GM21619 (cell line): Measurements from ENCODE around the gene AP4S1.

Source experiments
- ATAC-seq: cut with Tn5 transposase; IDR thresholded peaks from one replicate; pipeline ENCODE4 v1.9.1; 2021; ENCODE audit not compliant: unreplicated experiment

AP4S1 gene, protein sequence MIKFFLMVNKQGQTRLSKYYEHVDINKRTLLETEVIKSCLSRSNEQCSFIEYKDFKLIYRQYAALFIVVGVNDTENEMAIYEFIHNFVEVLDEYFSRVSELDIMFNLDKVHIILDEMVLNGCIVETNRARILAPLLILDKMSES

DNA sequence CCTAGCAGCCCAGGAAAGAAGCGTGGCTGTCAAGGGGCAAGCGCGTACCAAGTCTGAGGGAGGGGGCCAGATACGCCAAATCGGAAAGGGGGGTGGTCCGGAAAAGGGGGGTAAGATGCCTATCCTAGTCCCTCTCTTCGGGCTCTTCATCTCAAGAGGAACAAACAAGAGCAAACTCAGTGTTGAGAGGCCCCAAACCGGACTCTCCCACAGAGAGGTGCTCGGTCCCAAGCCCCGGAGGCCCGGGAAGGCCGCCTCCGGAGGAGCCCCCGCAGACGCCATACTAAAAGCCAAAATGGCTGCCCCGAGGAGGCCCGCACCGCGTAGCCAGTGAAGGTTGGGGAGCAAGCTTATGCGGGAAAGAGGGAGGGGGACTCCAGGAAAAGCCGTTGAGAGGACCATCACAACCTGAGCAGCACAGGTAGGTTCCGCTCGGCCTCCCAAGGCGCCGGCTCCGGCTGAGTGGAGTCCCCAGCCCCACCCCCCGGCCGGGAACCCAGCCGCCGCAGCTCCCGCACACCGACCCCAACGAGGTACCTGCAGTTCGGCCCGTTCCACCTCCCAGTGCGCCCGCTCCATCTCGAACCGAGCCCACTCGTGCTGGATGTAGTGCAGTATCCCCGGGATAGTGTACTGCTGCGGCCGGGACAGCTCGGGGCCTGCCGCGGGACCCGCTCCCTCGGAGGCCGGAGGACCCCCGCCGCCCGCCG lies at the start of gene AP4S1:
TSS of gene AP4S1 (plus strand) at position 283 of the 710 bp plus-strand sequence. CDS start 40,548 bp downstream, outside the sequence.
- peak; percentile 15 for ATAC-seq

DNA sequence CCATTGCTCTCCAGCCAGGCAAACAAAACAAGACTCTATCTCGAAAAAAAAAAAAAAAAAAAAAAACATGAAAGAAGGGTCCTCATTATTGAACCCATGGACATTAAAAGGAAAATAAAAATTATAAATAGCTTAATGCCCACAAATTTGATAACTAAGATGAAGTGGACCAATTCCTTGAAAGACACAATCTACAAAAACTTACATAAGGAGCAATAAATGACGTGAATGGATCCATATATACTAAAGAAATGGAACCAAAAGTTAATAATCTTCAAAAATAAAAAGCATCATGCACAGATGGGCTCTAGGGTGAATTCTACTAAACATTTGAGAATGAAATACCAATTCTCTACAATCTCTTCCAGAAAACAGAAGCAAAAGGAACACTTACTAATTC lies 47.7 kb upstream of the AP4S1 start:
- ATAC-seq: no peak

GRCh38 chr14:30980106-30980704 lies 45.2 kb upstream of the AP4S1 start:
- ATAC-seq: peak; percentile 67

DNA sequence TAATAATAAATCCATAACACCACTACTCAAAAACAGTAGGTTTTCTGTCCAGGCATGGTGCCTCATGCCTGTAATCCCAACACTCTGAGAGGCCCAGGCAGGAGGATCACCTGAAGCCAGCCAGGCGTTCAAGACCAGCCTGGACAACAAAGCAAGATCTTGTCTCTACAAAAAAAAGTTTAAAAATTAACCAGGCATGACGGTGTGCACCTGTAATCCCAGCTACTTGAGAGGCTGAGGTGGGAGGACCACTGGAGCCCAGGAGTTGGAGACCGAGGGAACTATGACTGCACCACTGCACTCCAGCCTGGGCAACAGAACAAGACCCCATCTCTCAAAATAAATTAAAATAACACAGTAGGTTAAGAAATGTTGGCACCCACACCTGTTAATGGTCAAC lies 44.5 kb upstream of the AP4S1 start:
- ATAC-seq: no peak

DNA sequence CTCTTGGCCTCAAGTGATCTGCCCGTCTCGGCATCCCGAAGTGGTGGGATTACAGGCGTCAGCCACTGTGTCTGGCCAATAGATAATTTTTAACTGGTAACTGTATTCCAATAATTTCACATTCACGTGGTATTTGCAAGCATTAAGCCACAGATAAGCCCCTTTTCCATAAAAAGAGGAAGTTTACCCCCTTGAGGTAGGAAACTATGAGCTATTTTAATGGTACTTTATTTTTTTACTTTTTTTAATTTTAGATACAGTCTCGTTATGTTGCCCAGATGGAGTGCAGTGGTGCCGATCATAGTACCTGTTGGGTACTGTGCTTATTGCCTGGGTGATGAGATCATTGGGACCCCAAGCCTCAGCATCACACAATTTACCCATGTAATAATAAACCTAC lies 42.9 kb upstream of the AP4S1 start:
- ATAC-seq: no peak

GRCh38 chr14:30983858-30984257 lies 41.6 kb upstream of the AP4S1 start:
- no peak for ATAC-seq

GRCh38 chr14:30985796-30986195 lies 39.7 kb upstream of the AP4S1 start:
- ATAC-seq: no peak

- no peak for ATAC-seq
These were observed 36.9 kb upstream of the AP4S1 start for GRCh38 chr14:30988509-30988908.

GRCh38 chr14:30990770-30991169 lies 34.7 kb upstream of the AP4S1 start:
- no peak for ATAC-seq

DNA sequence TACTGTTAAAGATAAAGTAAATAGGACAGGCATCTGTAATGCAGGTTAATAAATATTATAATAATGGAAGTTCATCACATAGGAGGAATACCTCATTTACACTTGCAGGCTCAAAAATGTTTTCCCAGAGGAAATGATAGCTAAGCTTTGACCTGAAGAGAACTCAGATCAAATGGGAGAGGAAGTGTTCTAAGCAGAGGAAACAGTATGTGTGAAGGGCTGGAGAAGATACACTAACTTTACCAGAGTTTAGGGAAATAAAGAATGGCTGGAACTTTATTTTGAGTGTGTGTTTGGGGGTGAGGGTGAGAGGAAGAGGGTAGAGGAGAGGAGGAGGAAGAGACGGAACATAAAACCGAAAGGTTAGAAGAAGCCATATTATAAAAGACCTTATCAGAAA lies 34.0 kb upstream of the AP4S1 start:
- no peak for ATAC-seq

DNA sequence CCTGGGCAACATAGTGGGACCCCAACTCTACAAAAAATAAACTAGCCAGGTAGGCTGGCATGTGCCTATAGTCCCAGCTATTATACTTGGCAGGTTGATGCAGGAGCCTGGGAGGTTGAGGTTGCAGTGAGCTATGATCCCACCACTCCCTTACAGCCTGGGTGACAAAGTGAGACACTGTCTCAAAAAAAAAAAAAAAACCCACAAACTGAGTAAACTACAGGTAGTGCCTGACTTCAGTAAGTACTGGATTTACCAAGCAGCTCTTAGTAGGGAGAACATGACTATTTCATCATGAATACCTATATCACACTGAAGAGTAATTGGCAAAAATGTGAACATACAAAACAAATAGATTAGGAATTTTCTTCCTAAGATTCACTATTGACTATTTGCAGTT lies 32.4 kb upstream of the AP4S1 start:
- ATAC-seq: no peak

DNA sequence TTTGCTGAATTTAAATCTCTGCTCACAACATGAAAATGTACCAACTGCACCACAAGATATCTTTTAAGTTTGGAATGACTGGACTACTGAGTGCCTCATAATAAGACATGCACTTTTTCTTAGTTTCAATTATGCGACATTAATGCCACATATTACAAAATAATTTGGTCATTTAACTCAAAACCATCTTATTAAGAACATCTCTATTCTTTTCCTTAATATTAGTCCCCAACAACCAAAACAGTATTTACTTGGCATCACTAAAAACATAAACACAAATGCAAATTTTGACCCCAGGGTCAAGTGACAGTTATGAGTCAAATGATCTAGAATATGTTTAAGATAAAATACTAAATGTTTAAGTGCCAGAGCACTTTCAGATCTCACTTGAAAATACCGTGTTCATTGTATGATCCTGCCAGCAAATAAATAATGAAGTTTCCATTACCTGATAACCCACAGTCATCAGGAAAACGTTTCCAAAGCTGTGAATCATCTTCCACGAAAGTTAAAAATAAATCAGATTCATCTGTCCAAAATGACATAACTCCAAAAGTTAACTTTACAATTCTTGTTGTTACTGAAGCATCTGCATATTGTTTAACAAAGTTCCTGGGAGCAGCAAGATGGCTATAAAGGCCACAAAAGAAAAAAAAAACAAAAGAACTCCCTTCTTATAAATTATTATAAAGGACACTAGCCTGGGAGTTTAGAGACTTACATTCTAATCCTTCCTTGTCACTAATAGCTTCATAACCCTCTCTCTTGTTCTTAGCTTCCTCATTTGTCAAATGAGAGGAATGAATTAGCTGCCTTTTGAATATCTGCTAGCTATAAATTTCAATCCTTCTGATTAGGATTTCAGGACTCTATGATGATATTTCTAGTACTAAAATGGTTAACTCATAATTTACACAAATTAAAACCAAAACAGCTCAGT lies 30.5 kb upstream of the AP4S1 start:
- ATAC-seq: peak; percentile 60

DNA sequence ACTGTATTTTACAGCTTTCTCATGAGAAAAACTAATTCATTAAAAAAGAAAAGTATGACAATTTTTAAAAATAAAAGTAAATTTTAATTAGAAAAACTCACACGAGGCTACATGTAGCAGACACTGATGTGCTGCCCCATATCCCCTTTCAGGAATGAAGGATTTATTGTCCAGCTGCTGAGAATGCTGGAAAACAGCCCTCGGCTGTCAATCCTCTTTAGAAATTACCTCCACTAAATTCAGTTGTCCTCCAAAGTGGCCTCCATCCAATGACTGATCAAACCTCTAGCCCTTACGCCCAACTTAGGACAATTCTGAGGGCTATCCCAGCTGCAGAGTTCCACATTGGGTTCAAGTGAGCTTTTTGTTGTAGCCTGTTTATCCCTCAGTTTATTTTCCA lies 29.8 kb upstream of the AP4S1 start:
- no peak for ATAC-seq

GRCh38 chr14:30996892-30997659 lies 28.4 kb upstream of the AP4S1 start:
- no peak for ATAC-seq

DNA sequence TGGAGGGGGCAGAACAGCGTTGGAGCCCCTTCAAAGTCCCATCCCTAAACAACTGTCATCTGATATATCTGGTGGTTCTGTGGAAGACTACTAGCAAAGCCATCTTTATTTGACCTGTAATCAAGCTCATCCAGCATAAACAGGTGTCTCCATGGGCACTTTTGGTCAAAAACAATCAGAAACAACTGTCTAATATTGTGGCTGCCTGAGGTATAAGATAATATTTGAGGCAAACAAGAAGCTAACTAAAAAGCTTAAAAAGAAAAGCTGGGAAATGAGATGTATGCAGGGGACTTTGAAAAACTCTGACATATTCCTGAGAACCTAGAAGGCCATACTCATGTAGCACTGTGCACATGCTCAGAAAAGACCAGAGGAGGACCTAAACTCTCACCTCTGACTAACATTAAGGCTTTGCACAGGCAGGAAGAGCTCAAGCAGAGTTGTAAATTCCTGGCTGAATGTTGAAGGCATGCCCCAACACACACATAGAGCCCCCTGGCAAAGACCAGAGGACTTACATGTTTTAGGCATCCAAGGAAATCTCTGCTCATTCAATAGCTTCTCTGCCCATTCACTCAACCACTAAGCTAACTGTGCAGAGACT lies 27.2 kb upstream of the AP4S1 start:
- ATAC-seq: no peak

- ATAC-seq: no peak
These were observed 26.2 kb upstream of the AP4S1 start for GRCh38 chr14:30999038-30999773.

DNA sequence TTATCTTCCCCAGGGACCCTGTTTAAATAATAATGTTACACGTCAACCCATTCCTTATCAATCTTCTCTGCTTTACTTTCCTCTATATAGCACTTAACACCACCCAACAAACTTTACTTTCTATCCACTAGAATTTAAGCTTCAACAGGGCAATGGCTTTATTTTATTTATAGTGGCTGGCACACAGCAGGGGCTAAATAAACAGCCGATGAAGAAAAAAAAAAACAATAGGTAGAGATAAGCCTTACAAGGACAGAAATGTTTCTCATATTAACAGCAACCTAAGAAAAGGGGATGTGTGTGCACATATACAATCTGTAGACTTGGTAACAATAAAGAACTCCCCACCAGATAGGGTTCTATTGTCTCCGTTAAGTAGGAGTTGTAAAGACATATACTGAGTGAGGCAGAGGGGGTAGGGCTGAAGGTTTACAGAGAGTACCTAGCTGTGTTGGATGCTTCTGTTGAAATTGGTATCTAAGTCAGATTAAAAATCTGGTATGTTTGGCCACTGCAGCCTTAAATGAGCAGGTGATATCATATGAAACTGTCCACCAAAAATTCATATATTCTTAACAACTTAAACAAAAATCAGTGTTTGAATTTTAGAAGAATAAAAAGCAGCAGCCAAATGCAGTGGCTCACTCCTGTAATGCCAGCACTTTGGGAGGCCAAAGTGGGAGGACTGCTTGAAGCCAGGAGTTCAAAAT lies 24.7 kb upstream of the AP4S1 start:
- no peak for ATAC-seq

DNA sequence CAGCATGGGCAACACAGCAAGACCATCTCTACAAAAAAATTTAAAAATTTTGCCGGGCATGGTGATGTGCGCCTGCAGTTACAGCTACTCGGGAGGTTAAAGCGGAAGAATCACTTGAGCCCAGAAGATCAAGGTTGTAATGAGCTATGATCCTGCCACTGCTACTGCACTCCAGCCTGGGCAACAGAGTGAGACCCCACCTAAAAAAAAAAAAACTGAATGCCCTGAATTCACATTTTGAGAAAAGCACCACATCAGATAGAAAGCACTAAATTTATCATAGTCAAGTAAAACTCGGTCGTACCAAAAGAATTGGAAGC lies 24.1 kb upstream of the AP4S1 start:
- ATAC-seq: no peak

- ATAC-seq: no peak
These were observed 22.2 kb upstream of the AP4S1 start for GRCh38 chr14:31003284-31003683.
